AG04450 (cell line): ENCODE measurements around the gene PCOLCE2. TPM values are rescaled to one million over a fixed set of nuclear protein-coding genes. Genes with fewer than 3 reads are reported as not detected.
"Not testable (repeated sequence)": the region's sequence is repeated elsewhere in the genome, so short reads cannot be mapped to it uniquely, and the experiment has no call there.

Experiments
- CTCF ChIA-PET: fragments of 300-600, 350-600 bp; formaldehyde crosslinking; extraction: SDS; loops from one replicate; lab custom pipeline; 2022; ENCODE audit warnings: antibody characterized with exemption, inconsistent platforms; lab: Charles Lee
- POLR2A ChIA-PET: fragments of 350-600 bp; formaldehyde crosslinking; extraction: SDS; loops from one replicate; lab custom pipeline; 2021; ENCODE audit warnings: antibody characterized with exemption, inconsistent platforms; lab: Yijun Ruan, JAX
- DNase-seq: peaks from one replicate; pipeline ENCODE4 v3.0.0-alpha.2; 2011; ENCODE audit warnings: low read depth, low spot score
- H3K27ac ChIP-seq: one replicate; pipeline ENCODE4 v1.5.1; 2012; ENCODE audit warnings: low read depth, low read length, control low read depth
- H3K27me3 ChIP-seq: one replicate; pipeline ENCODE4 v1.6.0; 2012; ENCODE audit warnings: low read length; ENCODE audit not compliant: control insufficient read depth, insufficient read depth
- H3K4me3 ChIP-seq: 2 replicates; pipeline ENCODE4 v1.5.1; 2011; ENCODE audit warnings: mild to moderate bottlenecking, low read depth, low read length, control low read depth
- H3K9me3 ChIP-seq: 2 replicates; pipeline ENCODE4 v1.5.1; 2012; ENCODE audit warnings: low read length; ENCODE audit not compliant: control insufficient read depth, insufficient read depth
- CTCF ChIP-seq: IDR thresholded peaks from 2 replicates; pipeline ENCODE4 v1.5.1; 2011; ENCODE audit warnings: low read depth, low read length, control low read depth, inconsistent platforms
- polyA plus RNA-seq: library from polyadenylated mRNA; depleted of rRNA; stranded (reverse); fragments of >200 nt; gene quantifications from 2 replicates; pipeline ENCODE4 v1.2.3, GENCODE V29; 2011

Gene PCOLCE2
- polyA plus RNA-seq, 1 experiment: 1.1 TPM

- Histone ChIP-seq H3K27ac (no peak overlapping the region), H3K27me3 (peaks cover 21% of the 10 kb centered on the region), H3K4me3 (peak overlapping the region; percentile 60), H3K9me3 (peaks cover 5% of the 10 kb centered on the region; the same call in 1 of the 2 replicates)
- no peak for DNase-seq
- POLR2A ChIA-PET: no interaction called here
- CTCF ChIA-PET: interaction anchor here (0.5 kb wide), 1 partner anchor 124 kb away, joined by 4 read pairs; no protein-coding TSS in a partner anchor
- no peak for TF ChIP-seq CTCF
Observed at GRCh38 chr3:142889212-142890014, 530 bp upstream of the PCOLCE2 start.

GRCh38 chr3:142888099-142888480 lies 793 bp downstream of the PCOLCE2 start:
- DNase-seq: no peak
- H3K27ac ChIP-seq: no peak overlapping the region
- POLR2A ChIA-PET: no interaction called here

GRCh38 chr3:142886940-142887339 lies 1.9 kb downstream of the PCOLCE2 start:
- H3K4me3 ChIP-seq: no peak overlapping the region
- H3K27me3 ChIP-seq: peaks cover 24% of the 10 kb centered on the region
- CTCF ChIA-PET: interaction anchor here (3.7 kb wide), 1 partner anchor 58 kb away, joined by 16 read pairs; no protein-coding TSS in a partner anchor
- DNase-seq: no peak
- no peak for TF ChIP-seq CTCF
- POLR2A ChIA-PET: no interaction called here
- H3K9me3 ChIP-seq: peaks cover 5% of the 10 kb centered on the region; the same call in 1 of the 2 replicates
- H3K27ac ChIP-seq: no peak overlapping the region

More at GRCh38 chr3:142888099-142888480, 793 bp downstream of the PCOLCE2 start:
- CTCF ChIA-PET: interaction anchor here (0.7 kb wide), 1 partner anchor 34 kb away, joined by 4 read pairs; no protein-coding TSS in a partner anchor
- TF ChIP-seq CTCF: no peak
- peaks cover 24% of the 10 kb centered on the region for H3K27me3 ChIP-seq
- H3K9me3 ChIP-seq: peaks cover 5% of the 10 kb centered on the region; the same call in 1 of the 2 replicates
- peak overlapping the region; percentile 60 for H3K4me3 ChIP-seq

- Histone ChIP-seq H3K9me3 (peaks cover 5% of the 10 kb centered on the region; the same call in 1 of the 2 replicates), H3K27ac (no peak overlapping the region), H3K4me3 (no peak overlapping the region), H3K27me3 (peaks cover 24% of the 10 kb centered on the region)
- POLR2A ChIA-PET: no interaction called here
- CTCF ChIA-PET: interaction anchor here (0.7 to 3.7 kb wide), 3 partner anchors 11 to 1011 kb away, joined by 3 to 16 read pairs (median 4); no protein-coding TSS in a partner anchor
- no peak for TF ChIP-seq CTCF
- no peak for DNase-seq
Observed at GRCh38 chr3:142886021-142886420, 2.9 kb downstream of the PCOLCE2 start.

GRCh38 chr3:142884531-142884930 lies 4.4 kb downstream of the PCOLCE2 start:
- H3K9me3 ChIP-seq: peaks cover 5% of the 10 kb centered on the region; the same call in 1 of the 2 replicates
- H3K4me3 ChIP-seq: no peak overlapping the region
- no peak for TF ChIP-seq CTCF
- ChIA-PET POLR2A (no interaction called here), CTCF (interaction anchor here (1.4 to 3.7 kb wide), 2 partner anchors 12 to 56 kb away, joined by 3 to 16 read pairs; no protein-coding TSS in a partner anchor)
- H3K27me3 ChIP-seq: peaks cover 15% of the 10 kb centered on the region
- no peak overlapping the region for H3K27ac ChIP-seq
- no peak for DNase-seq

GRCh38 chr3:142883534-142883933 lies 5.3 kb downstream of the PCOLCE2 start:
- POLR2A ChIA-PET, H3K4me3 ChIP-seq, CTCF ChIA-PET, H3K9me3 ChIP-seq, DNase-seq, H3K27me3 ChIP-seq, H3K27ac ChIP-seq: not testable (repeated sequence)
